SU-DHL-6 (cell line): ENCODE data around the gene TMC1.

Source experiments
- EZH2phosphoT487 ChIP-seq: fragments of 200-600 bp; sonication (generic), shearing (Covaris generic); conservative IDR thresholded peaks from 2 replicates; pipeline ENCODE4 v1.6.1; 2018; ENCODE audit warnings: mild to moderate bottlenecking, antibody characterized with exemption, low read length, moderate library complexity, mixed read lengths
- TF ChIP-seq, protein P1 (sequence below): fragments of 200-600 bp; sonication (generic); IDR thresholded peaks from one replicate; pipeline ENCODE4 v1.5.1; 2017; ENCODE audit warnings: antibody characterized with exemption, mild to moderate bottlenecking, low read length, moderate library complexity; ENCODE audit not compliant: insufficient read depth, poor library complexity, severe bottlenecking

- TF ChIP-seq, protein P1, sequence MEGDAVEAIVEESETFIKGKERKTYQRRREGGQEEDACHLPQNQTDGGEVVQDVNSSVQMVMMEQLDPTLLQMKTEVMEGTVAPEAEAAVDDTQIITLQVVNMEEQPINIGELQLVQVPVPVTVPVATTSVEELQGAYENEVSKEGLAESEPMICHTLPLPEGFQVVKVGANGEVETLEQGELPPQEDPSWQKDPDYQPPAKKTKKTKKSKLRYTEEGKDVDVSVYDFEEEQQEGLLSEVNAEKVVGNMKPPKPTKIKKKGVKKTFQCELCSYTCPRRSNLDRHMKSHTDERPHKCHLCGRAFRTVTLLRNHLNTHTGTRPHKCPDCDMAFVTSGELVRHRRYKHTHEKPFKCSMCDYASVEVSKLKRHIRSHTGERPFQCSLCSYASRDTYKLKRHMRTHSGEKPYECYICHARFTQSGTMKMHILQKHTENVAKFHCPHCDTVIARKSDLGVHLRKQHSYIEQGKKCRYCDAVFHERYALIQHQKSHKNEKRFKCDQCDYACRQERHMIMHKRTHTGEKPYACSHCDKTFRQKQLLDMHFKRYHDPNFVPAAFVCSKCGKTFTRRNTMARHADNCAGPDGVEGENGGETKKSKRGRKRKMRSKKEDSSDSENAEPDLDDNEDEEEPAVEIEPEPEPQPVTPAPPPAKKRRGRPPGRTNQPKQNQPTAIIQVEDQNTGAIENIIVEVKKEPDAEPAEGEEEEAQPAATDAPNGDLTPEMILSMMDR, result no peak
- no peak for TF ChIP-seq EZH2phosphoT487
These were observed 34.8 kb upstream of the TMC1 start for GRCh38 chr9:72486594-72486955.
